ENCODE results near the gene PSMG4.

Gene PSMG4

GRCh38 chr6:3289664-3290055 lies 30.9 kb downstream of the PSMG4 start:
- Histone ChIP-seq H3K4me1 (ENCODE audit: low read length) (no peaks in the 10 kb centered on the region), H2AFZ (ENCODE audit: low read length) (no peak overlapping the region), H3K4me3 (ENCODE audit: low read length) (no peak overlapping the region)

GRCh38 chr6:3290149-3290930 lies 31.6 kb downstream of the PSMG4 start:
- no peak for TF ChIP-seq EZH2 (optimal IDR thresholded peaks at IDR 0.05; ENCODE audit: low read depth, low read length)
- TF ChIP-seq EZH2phosphoT487 (IDR thresholded peaks at IDR 0.05; ENCODE audit: low read length): no peak
- no peak for TF ChIP-seq CTCF (IDR thresholded peaks at IDR 0.05; ENCODE audit: low read length)
- no peak for DNase-seq
- no peak overlapping the region for H3K4me2 ChIP-seq (ENCODE audit: low read depth, low read length)

More at GRCh38 chr6:3289664-3290055, 30.9 kb downstream of the PSMG4 start:
- Histone ChIP-seq H3K27me3 (replicated peaks; ENCODE audit: insufficient read depth, low read length) (no peaks in the 10 kb centered on the region), H3K36me3 (replicated peaks; ENCODE audit: insufficient read depth, low read length) (no peaks in the 10 kb centered on the region), H3K9ac (ENCODE audit: low read length) (no peak overlapping the region), H3F3A (ENCODE audit: insufficient read depth, low read length) (no peaks in the 10 kb centered on the region), H3K9me2 (replicated peaks; ENCODE audit: insufficient read depth, low read length) (no peaks in the 10 kb centered on the region), H3K27ac (ENCODE audit: low read length) (no peak overlapping the region), H3K9me3 (replicated peaks; ENCODE audit: insufficient read depth, low read length) (no peaks in the 10 kb centered on the region), H3K79me2 (ENCODE audit: low read length) (no peaks in the 10 kb centered on the region), H3K4me2 (ENCODE audit: low read depth, low read length) (no peak overlapping the region), H4K20me1 (ENCODE audit: insufficient read depth, low read length) (no peaks in the 10 kb centered on the region)
- TF ChIP-seq CTCF (IDR thresholded peaks at IDR 0.05; ENCODE audit: low read length): no peak
- TF ChIP-seq EZH2phosphoT487 (IDR thresholded peaks at IDR 0.05; ENCODE audit: low read length): no peak
- DNase-seq: no peak

GRCh38 chr6:3290931-3291211 lies 32.1 kb downstream of the PSMG4 start:
- DNase-seq: no peak
- Histone ChIP-seq H4K20me1 (ENCODE audit: insufficient read depth, low read length) (no peaks in the 10 kb centered on the region), H3K9me2 (replicated peaks; ENCODE audit: insufficient read depth, low read length) (no peaks in the 10 kb centered on the region), H2AFZ (ENCODE audit: low read length) (no peak overlapping the region), H3K9me3 (replicated peaks; ENCODE audit: insufficient read depth, low read length) (no peaks in the 10 kb centered on the region), H3K27me3 (replicated peaks; ENCODE audit: insufficient read depth, low read length) (no peaks in the 10 kb centered on the region), H3F3A (ENCODE audit: insufficient read depth, low read length) (no peaks in the 10 kb centered on the region), H3K4me1 (ENCODE audit: low read length) (no peaks in the 10 kb centered on the region), H3K79me2 (ENCODE audit: low read length) (no peaks in the 10 kb centered on the region), H3K4me2 (ENCODE audit: low read depth, low read length) (no peak overlapping the region), H3K36me3 (replicated peaks; ENCODE audit: insufficient read depth, low read length) (no peaks in the 10 kb centered on the region), H3K4me3 (ENCODE audit: low read length) (no peak overlapping the region), H3K9ac (ENCODE audit: low read length) (no peak overlapping the region), H3K27ac (ENCODE audit: low read length) (no peak overlapping the region)
- TF ChIP-seq CTCF (IDR thresholded peaks at IDR 0.05; ENCODE audit: low read length): no peak
- TF ChIP-seq EZH2phosphoT487 (IDR thresholded peaks at IDR 0.05; ENCODE audit: low read length): no peak
- no peak for TF ChIP-seq EZH2 (optimal IDR thresholded peaks at IDR 0.05; ENCODE audit: low read depth, low read length)

More at GRCh38 chr6:3290149-3290930, 31.6 kb downstream of the PSMG4 start:
- Histone ChIP-seq H3K79me2 (ENCODE audit: low read length) (no peaks in the 10 kb centered on the region), H2AFZ (ENCODE audit: low read length) (no peak overlapping the region), H3K4me3 (ENCODE audit: low read length) (no peak overlapping the region), H3K9ac (ENCODE audit: low read length) (no peak overlapping the region), H3K9me2 (replicated peaks; ENCODE audit: insufficient read depth, low read length) (no peaks in the 10 kb centered on the region), H3K27me3 (replicated peaks; ENCODE audit: insufficient read depth, low read length) (no peaks in the 10 kb centered on the region), H3K4me1 (ENCODE audit: low read length) (no peaks in the 10 kb centered on the region), H3F3A (ENCODE audit: insufficient read depth, low read length) (no peaks in the 10 kb centered on the region), H3K27ac (ENCODE audit: low read length) (no peak overlapping the region), H3K36me3 (replicated peaks; ENCODE audit: insufficient read depth, low read length) (no peaks in the 10 kb centered on the region), H4K20me1 (ENCODE audit: insufficient read depth, low read length) (no peaks in the 10 kb centered on the region), H3K9me3 (replicated peaks; ENCODE audit: insufficient read depth, low read length) (no peaks in the 10 kb centered on the region)

Data from MM.1S (cell line).